Measurements from ENCODE around the gene PLA2G4E.

PLA2G4E gene

DNA sequence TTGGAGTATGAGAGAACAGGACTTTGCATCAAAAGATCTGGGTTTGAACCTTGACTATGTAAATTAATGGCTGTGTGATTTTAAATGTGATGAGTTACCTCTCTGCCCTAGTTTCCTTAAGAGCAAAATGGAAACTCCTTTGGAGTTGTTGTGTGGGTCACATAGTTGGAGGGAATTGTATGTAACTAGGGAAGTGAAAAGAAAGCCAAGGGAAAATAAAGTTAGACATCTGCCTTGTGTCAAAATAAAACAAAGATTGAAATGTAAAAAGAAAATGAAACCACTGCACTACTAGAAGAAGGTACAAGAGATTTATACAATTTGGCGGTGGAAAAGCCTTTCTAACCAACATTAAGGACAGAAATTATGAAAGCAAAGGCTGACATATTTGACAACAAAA, 46.8 kb downstream of the PLA2G4E start:
- DNase-seq = no peak

DNA sequence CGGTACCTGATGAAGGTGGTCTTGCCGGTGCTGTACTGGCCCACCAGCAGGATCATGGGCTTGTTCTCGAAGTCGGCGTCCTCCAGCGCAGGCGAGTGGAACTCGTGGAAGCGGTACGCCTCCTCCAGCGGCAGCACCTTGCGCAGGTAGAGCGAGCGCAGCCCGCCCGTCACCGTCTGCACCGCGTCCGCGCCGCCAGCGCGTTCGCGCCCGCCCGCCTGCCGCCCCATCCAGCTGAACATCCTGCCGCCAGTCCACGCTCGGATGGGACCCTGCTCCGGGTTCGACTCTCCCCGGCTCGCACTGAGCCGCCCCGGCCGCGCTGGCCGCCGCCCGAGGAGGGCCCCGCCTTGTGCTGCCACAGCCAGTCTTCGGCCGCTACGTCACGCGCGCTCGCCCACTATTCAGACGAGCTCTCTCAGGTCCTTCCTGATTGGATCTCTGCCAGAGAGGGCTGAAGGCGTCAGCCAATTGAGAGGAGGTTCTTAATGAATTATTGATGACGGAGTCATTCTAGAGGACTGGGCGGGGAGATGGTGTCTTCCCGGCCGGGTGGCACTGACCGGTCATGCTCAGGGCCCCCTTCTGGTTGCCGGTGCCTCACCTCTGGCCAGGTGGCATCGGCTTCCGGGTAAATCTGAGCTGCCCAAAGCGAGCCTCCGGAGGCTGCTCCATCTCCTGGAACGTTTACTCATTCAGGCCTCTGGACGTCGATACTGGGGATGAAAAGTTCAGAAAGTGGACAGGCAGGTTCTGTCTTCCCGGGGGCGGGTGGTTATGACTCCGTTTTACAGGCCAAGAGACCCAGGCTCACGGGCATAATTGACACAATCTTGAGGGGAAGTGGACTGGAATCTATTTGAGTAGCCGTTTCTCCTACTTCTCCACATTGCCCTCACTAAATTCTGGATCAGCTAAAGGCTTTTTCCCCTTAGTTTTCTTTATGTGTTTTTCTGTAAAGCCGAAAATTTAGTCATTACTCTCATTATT, 48.3 kb downstream of the PLA2G4E start, which contains the start of gene EHD4:
Gene EHD4 (minus strand): TSS at position 305 of the 990 bp plus-strand sequence. CDS start 63 bp downstream, at position 242.
- DNase-seq = peak; percentile 90

GRCh38 chr15:41971895-41972252, 49.0 kb downstream of the PLA2G4E start:
- DNase-seq = no peak

DNA sequence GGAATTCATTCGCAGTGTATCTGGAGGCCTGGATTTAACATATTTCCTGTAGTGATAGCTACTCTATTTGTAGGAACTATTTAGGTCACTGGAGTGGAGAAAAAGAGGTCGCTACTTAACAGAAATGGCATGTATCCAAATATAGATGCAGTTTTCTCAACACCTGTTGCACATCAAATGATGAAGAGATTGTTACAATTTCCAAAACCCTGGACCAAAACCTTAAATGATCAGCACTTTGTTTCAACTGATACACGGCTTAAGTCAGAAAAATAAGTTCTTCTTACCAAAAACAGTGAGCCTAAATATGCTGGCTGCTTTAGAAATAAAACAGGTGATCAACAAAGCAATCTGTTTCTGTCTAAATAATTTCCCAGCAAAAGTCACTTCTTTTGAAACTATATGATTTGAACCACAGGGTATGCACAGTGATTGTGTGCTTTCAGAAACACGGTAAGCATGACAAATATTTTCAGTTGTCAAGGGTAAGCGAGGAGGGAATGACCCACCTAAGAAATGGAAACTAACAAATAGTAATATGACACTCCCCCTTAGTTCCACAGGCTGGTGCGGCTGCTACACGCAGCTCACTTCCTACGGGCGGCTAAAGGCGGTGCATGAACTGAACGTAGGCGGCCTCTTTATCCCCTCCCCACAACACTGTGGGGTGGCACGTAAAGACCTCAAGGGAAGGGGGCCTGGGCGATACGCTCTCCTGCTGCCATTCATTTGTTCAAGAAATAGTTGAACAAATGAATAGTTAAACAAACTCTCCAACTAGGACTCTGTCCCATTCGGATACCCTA, 49.5 kb downstream of the PLA2G4E start:
- DNase-seq = peak; percentile 76

DNA sequence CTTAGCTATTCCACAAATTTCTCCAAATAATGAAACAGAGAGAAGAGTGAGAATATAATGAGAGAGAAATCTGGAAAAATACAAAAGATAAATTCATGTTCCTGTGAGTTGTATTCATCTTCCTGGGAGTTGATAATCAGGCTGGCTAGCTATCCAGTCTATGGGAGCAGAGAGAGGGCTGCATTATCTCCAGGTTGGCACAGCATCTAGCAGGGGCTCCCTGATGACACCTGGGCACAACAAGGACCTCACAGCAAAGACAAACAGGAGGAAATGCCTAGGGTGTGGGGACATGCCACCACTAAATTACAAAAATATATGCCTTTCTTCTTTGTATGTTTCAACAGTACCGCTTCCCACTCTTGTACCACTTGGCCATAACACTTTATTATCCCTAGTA, 50.4 kb downstream of the PLA2G4E start:
- DNase-seq = no peak

DNA sequence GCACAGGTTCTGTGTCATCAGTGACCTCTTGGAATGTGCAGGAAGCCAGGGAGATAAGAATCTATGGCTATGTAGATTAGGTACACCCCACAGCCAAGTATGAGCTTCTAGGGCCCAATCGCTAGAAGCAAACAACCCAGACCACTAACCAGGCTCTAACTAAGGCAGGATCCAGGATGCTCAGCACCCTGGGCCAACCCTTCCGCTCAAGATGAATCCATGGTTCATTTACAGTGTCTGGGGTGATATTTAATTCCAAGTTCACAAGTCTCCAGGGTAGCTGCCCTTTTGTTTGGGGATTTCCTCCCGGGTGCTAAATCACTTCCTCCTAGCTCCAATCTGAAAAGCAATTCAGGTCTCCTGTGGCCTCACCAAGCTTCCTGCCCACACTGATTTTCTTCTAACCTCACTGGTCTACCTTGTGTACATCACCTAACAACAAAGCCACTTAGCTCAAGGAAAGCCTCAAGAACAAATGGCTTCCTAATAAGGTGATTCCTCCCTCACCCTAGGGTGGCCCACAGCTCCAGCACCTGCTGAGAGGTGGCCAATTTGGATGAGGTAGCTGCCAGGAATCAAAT, 50.9 kb downstream of the PLA2G4E start:
- DNase-seq = no peak

DNA sequence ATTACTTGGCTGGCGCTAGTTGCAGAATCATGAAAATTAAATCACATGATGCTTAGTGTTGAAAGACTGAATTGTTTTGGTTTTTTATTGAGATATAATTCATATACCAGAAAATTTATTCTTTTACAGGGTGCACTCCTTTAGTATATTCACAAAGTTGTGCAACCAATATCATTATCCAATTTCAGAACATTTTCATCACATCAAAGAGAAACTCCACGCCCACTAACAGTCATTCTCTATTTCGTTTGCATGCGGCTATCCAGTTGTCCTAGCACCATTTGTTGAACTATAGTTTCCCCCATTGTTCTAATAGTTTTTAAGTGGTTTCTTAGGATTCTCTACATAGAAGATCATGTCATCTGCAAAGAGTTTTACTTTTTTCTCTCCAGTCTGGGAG, 52.1 kb downstream of the PLA2G4E start:
- no peak for DNase-seq

- DNase-seq = no peak
Measured at GRCh38 chr15:41967506-41968206, 53.2 kb downstream of the PLA2G4E start.

GRCh38 chr15:41966920-41967465, 53.8 kb downstream of the PLA2G4E start:
- DNase-seq = no peak

DNA sequence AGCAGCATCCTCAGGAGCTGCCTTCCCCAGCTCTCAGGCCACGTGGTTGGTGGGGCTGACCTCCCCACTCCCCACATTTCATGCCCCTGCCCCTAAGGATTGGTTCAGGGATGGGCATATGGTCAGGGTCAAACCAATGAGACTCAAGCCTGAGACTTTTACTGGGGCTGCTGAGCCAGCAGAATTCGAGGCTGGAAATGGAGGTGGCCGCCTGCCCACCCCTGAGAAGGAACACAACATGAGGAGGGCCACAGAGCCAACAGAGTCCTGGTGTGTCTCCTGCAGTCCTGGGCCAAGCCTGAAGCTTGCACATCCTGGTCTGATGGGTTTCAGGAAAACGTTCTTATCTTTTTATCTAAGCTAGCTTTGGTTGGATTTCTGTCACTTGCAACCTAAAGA, 54.4 kb downstream of the PLA2G4E start:
- DNase-seq = no peak

DNA sequence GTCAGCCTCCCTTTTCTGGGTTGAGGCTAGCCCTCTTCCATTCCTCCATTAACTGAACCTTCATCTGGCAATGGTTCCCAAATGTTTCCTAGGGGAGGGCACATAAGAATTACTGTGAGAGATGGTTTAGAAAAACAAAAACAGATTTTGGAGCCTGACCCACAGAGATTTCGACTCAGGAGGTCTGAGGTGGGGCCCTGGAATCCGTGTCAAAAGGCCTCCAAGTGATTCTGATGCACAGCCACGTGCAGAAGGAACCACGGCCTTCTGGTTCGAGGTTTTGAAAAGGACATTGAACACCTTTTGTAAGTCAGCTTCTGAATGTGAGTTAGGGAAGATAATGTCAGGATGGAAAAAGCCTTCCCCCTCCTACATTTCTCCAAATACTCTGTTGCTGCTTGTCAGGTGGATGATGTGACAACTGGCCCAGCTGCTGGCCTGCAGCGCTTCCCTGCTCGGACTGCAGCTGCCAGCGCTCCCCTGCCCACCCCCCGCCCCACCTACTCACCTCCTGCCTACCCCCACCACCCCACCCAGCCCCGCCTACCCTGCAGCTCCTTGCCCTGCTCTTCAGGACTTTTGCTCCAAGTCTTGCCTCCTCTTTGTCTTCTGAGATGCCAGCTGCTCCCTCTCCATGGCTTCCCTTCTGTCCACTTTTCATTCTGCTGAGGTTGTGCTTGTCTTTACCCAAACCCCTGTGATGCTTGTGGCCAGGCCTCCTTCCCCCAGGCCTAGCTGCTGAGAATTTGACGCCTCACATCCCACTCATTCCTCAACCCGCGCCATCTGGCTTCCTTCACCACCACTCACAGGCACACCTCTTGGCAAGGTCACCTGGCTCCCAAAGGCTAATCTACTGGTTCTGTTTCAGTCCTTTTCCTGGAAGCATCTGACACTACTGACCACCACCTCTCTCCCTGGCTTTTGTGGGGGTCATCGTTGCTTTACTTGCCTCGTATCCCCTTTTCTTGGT, 55.1 kb downstream of the PLA2G4E start:
- DNase-seq = no peak

DNA sequence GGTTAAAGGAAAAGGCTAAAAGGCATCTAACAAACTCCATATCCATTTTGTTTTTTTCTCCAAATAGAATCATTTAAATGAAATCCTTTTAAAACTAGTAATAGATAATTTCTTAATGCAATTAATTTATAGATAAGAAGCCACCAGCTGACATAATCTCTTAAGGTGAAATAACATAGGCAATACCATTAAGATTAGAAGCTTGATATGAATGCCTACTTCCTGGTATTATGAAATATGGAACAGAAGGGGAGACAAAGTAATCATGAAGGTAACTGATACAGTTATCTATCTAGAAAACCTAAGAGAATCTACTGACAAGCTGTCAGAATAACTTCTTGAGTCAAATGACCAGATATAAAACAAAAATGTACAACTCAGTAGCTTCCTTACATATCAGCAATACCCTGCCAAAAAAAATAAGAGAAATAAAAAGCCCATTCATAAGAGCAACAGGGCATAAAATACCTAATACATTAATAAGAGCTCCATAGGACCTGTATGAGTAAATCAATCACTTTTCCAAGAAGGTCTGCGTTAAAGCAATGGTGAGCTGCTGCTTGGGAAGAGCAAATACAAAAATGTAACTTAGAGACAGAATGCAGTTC, 59.1 kb downstream of the PLA2G4E start:
- DNase-seq = no peak

DNA sequence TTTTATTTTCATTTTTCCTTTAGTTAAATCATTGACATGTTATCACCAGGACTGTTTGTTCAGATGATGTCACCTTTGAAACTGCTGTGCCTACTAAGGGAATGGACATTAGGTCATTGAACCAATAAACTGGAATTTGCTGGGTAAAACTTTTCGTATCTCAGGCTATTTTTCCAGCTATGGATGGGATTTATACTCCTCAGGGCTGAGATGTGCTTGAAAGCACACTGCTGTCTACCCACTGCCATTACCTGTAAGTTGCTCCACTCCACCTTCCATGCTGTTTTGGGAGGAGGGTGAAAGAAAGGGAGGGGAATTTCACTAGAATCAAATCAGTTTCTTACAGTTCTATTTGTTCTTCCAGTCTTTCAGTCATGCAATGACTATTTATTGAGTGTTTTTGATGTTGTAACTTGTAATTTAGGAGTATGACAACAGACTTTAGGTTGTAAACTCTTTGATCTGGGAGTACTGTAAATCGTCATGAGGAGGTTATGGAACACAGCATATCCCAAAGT, 59.8 kb downstream of the PLA2G4E start:
- DNase-seq = no peak

DNA sequence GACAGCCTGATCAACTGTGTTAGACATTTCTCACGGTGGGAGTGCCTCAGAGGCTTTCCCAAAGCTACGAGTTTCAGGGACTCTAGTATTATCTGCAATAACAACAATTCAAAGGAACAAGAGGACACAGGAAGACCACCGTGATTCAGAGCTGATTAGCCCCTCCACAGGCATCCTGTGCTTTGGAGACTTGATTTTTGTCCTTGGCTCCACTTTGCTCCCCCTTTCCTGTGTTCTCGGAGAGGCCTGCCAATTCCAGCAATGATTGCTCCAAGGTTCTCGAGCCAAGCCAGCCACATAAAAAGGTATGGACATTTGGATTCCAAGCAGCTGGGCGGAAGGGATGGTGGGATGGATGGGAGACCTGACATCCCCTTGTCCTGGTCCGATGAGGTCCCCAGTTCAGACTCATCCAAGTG, 62.8 kb downstream of the PLA2G4E start:
- no peak for DNase-seq

- no peak for DNase-seq
Measured at GRCh38 chr15:41957021-41957897, 63.6 kb downstream of the PLA2G4E start.

- no peak for DNase-seq
Measured at GRCh38 chr15:41955807-41956525, 64.9 kb downstream of the PLA2G4E start.

GRCh38 chr15:41955100-41955499, 65.7 kb downstream of the PLA2G4E start:
- no peak for DNase-seq

- no peak for DNase-seq
Measured at GRCh38 chr15:41954036-41954435, 66.8 kb downstream of the PLA2G4E start.
